Cardiac fibroblast (primary cell): ENCODE measurements around the gene WDR59.
"Not testable (repeated sequence)": the region's sequence is repeated elsewhere in the genome, so short reads cannot be mapped to it uniquely, and the experiment has no call there.

ENCODE experiments used
- DNase-seq, 2 donors: peaks; one replicate each; pipeline versions ENCODE4 v3.0.0 to v3.0.0-alpha.2; 2010; ENCODE audit warnings: low read depth in 2 of 2
- H3K4me3 ChIP-seq, 2 donors: replicated peaks in 1 of 2; 1 replicate in 1 of 2; 2 replicates in 1 of 2; pipeline ENCODE4 v1.5.1; 2011; ENCODE audit warnings: low read depth in 2 of 2, low read length in 2 of 2, mild to moderate bottlenecking in 2 of 2, moderate library complexity in 1 of 2
- CTCF ChIP-seq: IDR thresholded peaks from one replicate; pipeline ENCODE4 v1.5.1; 2011; ENCODE audit warnings: low read depth, mild to moderate bottlenecking, low read length, inconsistent platforms

Gene WDR59

GRCh38 chr16:74984529-74985296, at the start of gene WDR59:
TSS of gene WDR59 (minus strand) at chr16:74985123. CDS start at chr16:74985017, 106 bp downstream.
- DNase-seq, result peak; percentile 99
- H3K4me3 ChIP-seq, result peak within 1 kb of the TSS; percentile 100
- TF ChIP-seq CTCF, result no peak

GRCh38 chr16:75032655-75033054, 47.7 kb upstream of the WDR59 start:
- H3K4me3 ChIP-seq, result no peak overlapping the region
- DNase-seq, result no peak
- no peak for TF ChIP-seq CTCF

GRCh38 chr16:75029854-75030253, 44.9 kb upstream of the WDR59 start:
- no peak overlapping the region for H3K4me3 ChIP-seq
- no peak for TF ChIP-seq CTCF
- DNase-seq, result peak; percentile 23 to 81

- no peak for DNase-seq
- no peak for TF ChIP-seq CTCF
- no peak overlapping the region for H3K4me3 ChIP-seq
These were observed 43.7 kb upstream of the WDR59 start for GRCh38 chr16:75028544-75029135.

- DNase-seq, result no peak
- H3K4me3 ChIP-seq, result no peak overlapping the region
- no peak for TF ChIP-seq CTCF
These were observed 42.8 kb upstream of the WDR59 start for GRCh38 chr16:75027520-75028300.

GRCh38 chr16:75026892-75027391, 42.0 kb upstream of the WDR59 start:
- TF ChIP-seq CTCF, result no peak
- peak in 1 of 2 donors; percentile 46 for DNase-seq
- H3K4me3 ChIP-seq, result no peak overlapping the region

GRCh38 chr16:75026239-75026891, 41.4 kb upstream of the WDR59 start:
- DNase-seq, result peak; percentile 89 to 98

More at GRCh38 chr16:75026239-75026891, 41.4 kb upstream of the WDR59 start:
- not testable (repeated sequence) for H3K4me3 ChIP-seq
